Ovary (tissue), 9 donors: ENCODE results near the gene LARGE1. TPM values are rescaled to one million over a fixed set of nuclear protein-coding genes. Genes with fewer than 3 reads are reported as not detected.
"Not testable (repeated sequence)": the region's sequence is repeated elsewhere in the genome, so short reads cannot be mapped to it uniquely, and the experiment has no call there.

Source experiments
- DNase-seq, 5 donors: peaks; one replicate each; pipeline ENCODE4 v3.0.0-alpha.2; 2019 to 2020
- H3K27ac ChIP-seq, 2 donors: fragments of 200-600 bp; one replicate each; pipeline versions ENCODE4 v1.5.1 to v1.8.0; 2019 to 2022
- H3K27me3 ChIP-seq: fragments of 200-600 bp; one replicate; pipeline ENCODE4 v1.8.0; 2022
- H3K36me3 ChIP-seq: fragments of 200-600 bp; sonication (generic); one replicate; pipeline ENCODE4 v1.5.1; 2019
- H3K4me1 ChIP-seq: one replicate; pipeline ENCODE4 v1.8.1; 2013; ENCODE audit warnings: mild to moderate bottlenecking, moderate library complexity; ENCODE audit not compliant: insufficient read depth
- H3K4me3 ChIP-seq: fragments of 200-600 bp; sonication (generic); one replicate; pipeline ENCODE4 v1.5.1; 2017
- H3K9me3 ChIP-seq, 2 donors: fragments of 200-600 bp in 1 of 2; sonication (generic) in 1 of 2; one replicate each; pipeline versions ENCODE4 v1.5.1 to v1.8.1; 2013 to 2019; ENCODE audit warnings: mild to moderate bottlenecking in 1 of 2, moderate library complexity in 1 of 2
- EP300 ChIP-seq: sonication (generic); formaldehyde crosslinking; IDR thresholded peaks from one replicate; pipeline ENCODE4 v1.6.1; 2017; ENCODE audit warnings: antibody characterized with exemption
- POLR2A ChIP-seq: fragments of 450-650 bp; IDR thresholded peaks from one replicate; pipeline ENCODE4 v1.6.1; 2017; ENCODE audit warnings: antibody characterized with exemption, mild to moderate bottlenecking, moderate library complexity
- WGBS, 3 donors: extraction: QIAGEN DNeasy Blood & Tissue Kit in 1 of 3; methylation state at CpG; one replicate each; pipeline versions ENCODE4 v1.1.5 to v1.1.7; 2013 to 2017; 5-methylcytosine and 5-hydroxymethylcytosine counted together
- intact Hi-C, 4 donors: fragments of 100-400 bp; cut with DNase I; formaldehyde crosslinking; loops; one replicate each; pipeline versions ENCODE4 v1.11.0 to v1.15.1; 2022 to 2023
- polyA plus RNA-seq, 2 donors: library from polyadenylated mRNA; stranded (reverse); fragments of 200-250 nt in 1 of 2; fragments of 350-450 nt in 1 of 2; fragmentation: Illumina TruSeq in 1 of 2; extraction: RNeasy Lipid Tissue Mini Kit (QIAGEN cat#74804) in 1 of 2; gene quantifications; one replicate each; pipeline ENCODE4 v1.2.3, GENCODE V29; 2013 to 2014
- total RNA-seq, 7 donors: library from RNA; depleted of rRNA in 2 of 7; stranded (reverse); fragments of >200 nt in 2 of 7; fragmentation: NEBNext Ultra II Directional in 3 of 7; extraction: Animal tissue kit (Norgen Biotek cat#: 25700) in 3 of 7; gene quantifications; one replicate each; pipeline versions ENCODE4 v1.1.0 to v1.2.4, GENCODE V29; 2016 to 2023
- TF ChIP-seq, protein P1 (sequence below), 3 donors: fragments of 450-650 bp in 2 of 3; fragments of 200-600 bp in 1 of 3; IDR thresholded peaks; one replicate each; pipeline versions ENCODE4 v1.5.1 to v1.8.0; 2016 to 2022; ENCODE audit warnings: antibody characterized with exemption in 3 of 3, mild to moderate bottlenecking in 1 of 3
- donor health status: DM: no; HTN: no; CAD: no; lungs with moderate emphysema.
- donor health status: DM: no; HTN: no; CAD: no.
- donor health status: Bipolar disorder and iron deficiency.
- donor health status: DM: yes; HTN: yes; CAD: no.
- donor health status: DM: no; HTN: no; CAD: no.
- donor health status: DM: yes; HTN: yes; CAD: no.

The LARGE1 gene
- total and polyA plus RNA-seq, 9 donors, result 13.4 to 67.6 (median 36.8) TPM

DNA sequence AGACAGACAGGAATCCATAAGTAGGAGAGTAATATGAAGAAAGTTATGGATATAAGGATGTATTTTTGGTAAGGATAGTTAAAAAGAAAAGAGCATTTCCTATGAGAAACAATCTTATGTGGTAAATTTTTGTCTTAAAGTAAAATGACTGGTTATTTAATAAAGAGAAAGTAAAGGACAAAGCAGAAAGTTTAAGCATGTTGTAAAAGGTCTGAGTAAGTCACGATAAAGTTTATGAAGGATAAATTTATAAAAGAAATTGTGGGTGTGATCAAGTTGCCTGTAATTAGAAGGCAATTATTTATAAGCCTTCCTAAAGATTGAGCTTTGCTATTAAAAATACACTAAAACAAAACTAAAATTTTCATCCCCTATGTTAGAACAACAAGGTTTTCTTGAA is 547.4 kb downstream of the LARGE1 start:
- no peaks in the 10 kb centered on the region for H3K4me1 ChIP-seq
- H3K36me3 ChIP-seq, result no peaks in the 10 kb centered on the region
- no peak overlapping the region for H3K4me3 ChIP-seq
- WGBS, 3 donors, result 93 to 98% (median 96%) methylated on average over 1 of the region's 1 CpG
- H3K27me3 ChIP-seq, result no peaks in the 10 kb centered on the region
- TF ChIP-seq, protein P1, sequence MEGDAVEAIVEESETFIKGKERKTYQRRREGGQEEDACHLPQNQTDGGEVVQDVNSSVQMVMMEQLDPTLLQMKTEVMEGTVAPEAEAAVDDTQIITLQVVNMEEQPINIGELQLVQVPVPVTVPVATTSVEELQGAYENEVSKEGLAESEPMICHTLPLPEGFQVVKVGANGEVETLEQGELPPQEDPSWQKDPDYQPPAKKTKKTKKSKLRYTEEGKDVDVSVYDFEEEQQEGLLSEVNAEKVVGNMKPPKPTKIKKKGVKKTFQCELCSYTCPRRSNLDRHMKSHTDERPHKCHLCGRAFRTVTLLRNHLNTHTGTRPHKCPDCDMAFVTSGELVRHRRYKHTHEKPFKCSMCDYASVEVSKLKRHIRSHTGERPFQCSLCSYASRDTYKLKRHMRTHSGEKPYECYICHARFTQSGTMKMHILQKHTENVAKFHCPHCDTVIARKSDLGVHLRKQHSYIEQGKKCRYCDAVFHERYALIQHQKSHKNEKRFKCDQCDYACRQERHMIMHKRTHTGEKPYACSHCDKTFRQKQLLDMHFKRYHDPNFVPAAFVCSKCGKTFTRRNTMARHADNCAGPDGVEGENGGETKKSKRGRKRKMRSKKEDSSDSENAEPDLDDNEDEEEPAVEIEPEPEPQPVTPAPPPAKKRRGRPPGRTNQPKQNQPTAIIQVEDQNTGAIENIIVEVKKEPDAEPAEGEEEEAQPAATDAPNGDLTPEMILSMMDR (IDR thresholded peaks at IDR 0.05), result no peak
- no peak for TF ChIP-seq POLR2A
- TF ChIP-seq EP300, result no peak
- DNase-seq, result no peak
- H3K9me3 ChIP-seq, result no peaks in the 10 kb centered on the region
- intact Hi-C loops, result no loop called here
- H3K27ac ChIP-seq, result no peak overlapping the region

DNA sequence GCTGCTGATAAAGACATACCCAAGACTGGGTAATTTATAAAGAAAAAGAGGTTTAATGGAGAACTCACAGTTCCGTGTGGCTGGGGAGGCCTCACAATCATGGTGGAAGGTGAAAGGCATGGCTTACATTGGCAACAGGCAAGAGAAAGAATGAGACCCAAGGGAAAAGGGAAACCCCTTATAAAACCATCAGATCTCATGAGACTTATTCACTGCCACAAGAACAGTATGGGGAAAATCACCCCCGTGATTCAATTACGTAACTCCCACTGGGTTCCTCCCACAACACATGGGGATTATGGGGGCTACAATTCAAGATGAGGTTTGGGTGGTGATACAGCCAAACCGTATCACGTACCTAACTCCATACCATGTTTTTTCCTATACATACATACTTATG is 557.0 kb downstream of the LARGE1 start:
- 93% methylated on average over 5 of the region's 5 CpGs; no CpG with 5 or more reads in 1 of the 3 donors for WGBS, 3 donors
- DNase-seq, result not testable (repeated sequence)

DNA sequence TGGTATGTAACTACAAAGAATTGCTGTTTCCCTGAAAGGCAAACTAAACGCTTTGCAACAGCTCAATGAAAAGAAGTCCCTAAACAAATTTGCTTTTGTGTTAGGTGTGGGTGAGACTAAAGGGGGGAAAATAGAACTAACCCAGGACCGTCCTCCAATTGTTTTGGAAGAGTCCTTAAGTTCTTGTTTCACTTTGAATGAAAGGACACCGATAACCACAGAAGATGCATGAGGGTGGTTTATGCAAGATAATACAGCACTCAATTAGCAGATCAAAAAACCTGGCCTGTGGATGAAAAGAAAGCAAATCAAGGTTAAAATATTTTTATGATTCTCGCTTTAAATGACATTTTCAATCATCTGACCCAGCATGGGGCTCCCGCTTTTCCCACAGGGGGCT is 557.6 kb downstream of the LARGE1 start:
- whole genome bisulfite sequencing, 3 donors, result 94 to 96% methylated on average over 5 of the region's 5 CpGs; no CpG with 5 or more reads in 1 of the 3 donors
- no peaks in the 10 kb centered on the region for H3K36me3 ChIP-seq
- no peak for DNase-seq
- no peaks in the 10 kb centered on the region for H3K4me1 ChIP-seq
- TF ChIP-seq, protein P1 (IDR thresholded peaks at IDR 0.05), result no peak
- TF ChIP-seq POLR2A (no peak), EP300 (no peak)
- H3K27ac ChIP-seq, result no peak overlapping the region
- intact Hi-C loops, result no loop called here
- H3K27me3 ChIP-seq, result no peaks in the 10 kb centered on the region
- no peaks in the 10 kb centered on the region for H3K9me3 ChIP-seq
- no peak overlapping the region for H3K4me3 ChIP-seq

More for the DNA sequence above, 557.0 kb downstream of the LARGE1 start:
- H3K27ac ChIP-seq, H3K4me3 ChIP-seq, H3K9me3 ChIP-seq, H3K36me3 ChIP-seq, intact Hi-C loops, H3K4me1 ChIP-seq, H3K27me3 ChIP-seq: not testable (repeated sequence)

DNA sequence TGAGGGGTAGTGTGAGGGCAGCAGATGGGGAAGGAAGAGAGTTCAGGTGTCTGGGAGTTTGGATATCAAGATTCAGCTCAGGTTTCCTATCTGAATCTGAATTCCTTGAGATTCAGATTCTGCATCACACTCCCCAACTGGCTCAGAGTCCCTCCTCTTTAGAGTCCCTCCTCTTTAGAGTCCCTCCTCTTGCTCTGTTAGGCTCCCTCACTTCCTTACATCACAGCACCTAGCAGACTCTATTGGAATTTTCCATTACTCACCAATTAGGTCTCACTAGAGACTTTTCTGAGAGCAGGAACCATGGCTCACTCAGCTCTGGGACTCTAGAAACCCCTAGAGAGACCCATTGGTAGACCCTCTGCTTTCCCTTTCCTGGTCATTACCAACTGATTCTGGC is 558.7 kb downstream of the LARGE1 start:
- Histone ChIP-seq H3K27ac (no peak overlapping the region), H3K27me3 (no peaks in the 10 kb centered on the region), H3K9me3 (no peaks in the 10 kb centered on the region), H3K4me3 (no peak overlapping the region), H3K36me3 (no peaks in the 10 kb centered on the region), H3K4me1 (no peaks in the 10 kb centered on the region)
- DNase-seq, result no peak
- intact Hi-C loops, result no loop called here
- TF ChIP-seq EP300 (no peak), POLR2A (no peak)
- TF ChIP-seq, protein P1 (IDR thresholded peaks at IDR 0.05), result no peak

DNA sequence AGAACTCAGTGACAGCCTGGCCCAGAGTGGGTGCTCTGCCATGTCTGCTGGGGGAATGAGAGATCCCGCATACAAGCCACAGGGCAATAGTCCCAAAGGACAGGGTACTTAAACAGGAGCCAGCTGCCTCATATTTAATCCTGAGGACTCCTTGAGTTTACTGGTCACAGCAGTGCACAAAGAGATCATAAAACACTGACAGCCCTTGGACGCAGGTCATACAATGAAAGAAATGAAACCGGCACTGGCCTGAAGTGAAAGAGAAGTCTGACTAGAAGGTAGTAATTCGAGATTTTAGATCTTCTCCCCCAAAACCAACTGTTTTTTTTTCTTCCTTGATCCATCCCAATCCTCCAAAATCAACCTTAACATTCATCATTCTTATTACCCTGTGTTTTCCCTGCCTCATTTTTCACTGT is 562.3 kb downstream of the LARGE1 start:
- intact Hi-C loops, result no loop called here
- Histone ChIP-seq H3K36me3 (no peaks in the 10 kb centered on the region), H3K4me1 (no peaks in the 10 kb centered on the region), H3K9me3 (no peaks in the 10 kb centered on the region), H3K27ac (no peak overlapping the region), H3K27me3 (no peaks in the 10 kb centered on the region), H3K4me3 (no peak overlapping the region)
- DNase-seq, result no peak
- 71 to 76% (median 76%) methylated on average over 4 of the region's 4 CpGs for WGBS, 3 donors
- TF ChIP-seq, protein P1 (IDR thresholded peaks at IDR 0.05), result no peak
- no peak for TF ChIP-seq POLR2A
- TF ChIP-seq EP300, result no peak
